ENCODE data around the gene CACNA2D3. TPM values are rescaled to one million over a fixed set of nuclear protein-coding genes. Genes with fewer than 3 reads are reported as not detected.

The CACNA2D3 gene
- polyA plus RNA-seq, 1 donor from 2014 or later, result 26.2 TPM

DNA sequence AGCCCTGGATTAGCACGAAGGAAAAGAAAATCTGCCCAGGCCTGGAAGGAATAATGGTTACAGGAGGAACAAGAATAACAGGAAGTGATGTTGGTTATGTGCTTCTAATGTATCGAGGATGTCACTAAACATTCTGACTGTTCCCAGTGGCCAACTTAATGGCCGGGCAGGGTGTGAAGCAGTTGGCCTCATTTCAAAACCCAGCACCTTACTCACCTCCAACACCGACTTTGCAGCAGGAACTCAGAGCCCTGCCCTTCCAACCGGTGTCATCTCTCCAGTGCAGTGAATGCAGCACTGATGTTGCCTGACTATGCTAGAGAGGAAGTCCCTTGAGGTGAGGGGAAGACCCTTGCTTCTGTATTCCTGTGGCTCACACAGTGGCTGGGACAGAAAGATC is 967.9 kb downstream of the CACNA2D3 start:
- Histone ChIP-seq H3F3A (ENCODE audit: insufficient read depth, low read length, poor library complexity, severe bottlenecking) (no peaks in the 10 kb centered on the region), H3K4me3 (ENCODE audit: low read length) (no peak overlapping the region), H2AFZ (ENCODE audit: low read depth, low read length) (no peak overlapping the region), H3K36me3 (ENCODE audit: insufficient read depth, low read length) (no peaks in the 10 kb centered on the region), H3K4me2 (ENCODE audit: low read length) (no peak overlapping the region), H3K9me3 (ENCODE audit: low read length) (no peaks in the 10 kb centered on the region), H3K9me2 (ENCODE audit: insufficient read depth, low read length) (no peaks in the 10 kb centered on the region), H3K9ac (ENCODE audit: low read length) (no peak overlapping the region), H3K27ac (ENCODE audit: low read length) (no peak overlapping the region), H3K27me3 (ENCODE audit: insufficient read depth, low read depth, low read length) (no peaks in the 10 kb centered on the region), H4K20me1 (ENCODE audit: insufficient read depth) (no peaks in the 10 kb centered on the region), H3K79me2 (replicated peaks; ENCODE audit: insufficient read depth, low read length) (no peaks in the 10 kb centered on the region)
- no peak for TF ChIP-seq EP300 (conservative IDR thresholded peaks at IDR 0.05; ENCODE audit: poor library complexity, severe bottlenecking)

DNA sequence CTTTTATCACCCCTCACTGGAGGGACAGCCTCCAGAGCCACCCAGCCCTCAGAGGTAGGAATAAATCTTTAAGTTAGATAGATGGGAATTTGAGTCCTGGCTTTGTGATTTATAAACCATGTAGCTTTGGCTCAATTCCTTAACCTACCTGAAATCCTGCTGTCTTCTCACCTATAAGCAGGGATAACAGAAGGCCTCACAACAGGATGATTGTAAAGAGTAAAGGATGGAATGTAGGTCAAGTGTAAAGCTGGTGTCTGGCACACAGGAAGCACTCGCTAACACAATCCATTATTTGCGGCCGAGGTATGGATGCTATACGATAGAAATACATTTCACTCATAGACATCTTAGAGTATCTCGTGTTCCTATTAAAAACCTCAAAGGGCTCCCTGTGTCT is 968.4 kb downstream of the CACNA2D3 start:
- Histone ChIP-seq H3K27me3 (ENCODE audit: insufficient read depth, low read depth, low read length) (no peaks in the 10 kb centered on the region), H3K27ac (ENCODE audit: low read length) (no peak overlapping the region), H3K79me2 (replicated peaks; ENCODE audit: insufficient read depth, low read length) (no peaks in the 10 kb centered on the region), H4K20me1 (ENCODE audit: insufficient read depth) (no peaks in the 10 kb centered on the region), H3K4me3 (ENCODE audit: low read length) (no peak overlapping the region), H3F3A (ENCODE audit: insufficient read depth, low read length, poor library complexity, severe bottlenecking) (no peaks in the 10 kb centered on the region), H3K9me2 (ENCODE audit: insufficient read depth, low read length) (no peaks in the 10 kb centered on the region), H3K4me2 (ENCODE audit: low read length) (no peak overlapping the region), H3K36me3 (ENCODE audit: insufficient read depth, low read length) (no peaks in the 10 kb centered on the region), H3K9ac (ENCODE audit: low read length) (no peak overlapping the region), H3K9me3 (ENCODE audit: low read length) (no peaks in the 10 kb centered on the region), H2AFZ (ENCODE audit: low read depth, low read length) (no peak overlapping the region)
- TF ChIP-seq EZH2 (IDR thresholded peaks at IDR 0.05; ENCODE audit: borderline replicate concordance, insufficient read depth, low read length, poor library complexity, severe bottlenecking) (no peak), POLR2AphosphoS5 (IDR thresholded peaks at IDR 0.05) (no peak), RAD21 (conservative IDR thresholded peaks at IDR 0.05) (no peak), MXI1 (conservative IDR thresholded peaks at IDR 0.05; ENCODE audit: poor library complexity, severe bottlenecking) (no peak), SMC3 (conservative IDR thresholded peaks at IDR 0.05; ENCODE audit: poor library complexity) (no peak)
- TF ChIP-seq, protein P1, sequence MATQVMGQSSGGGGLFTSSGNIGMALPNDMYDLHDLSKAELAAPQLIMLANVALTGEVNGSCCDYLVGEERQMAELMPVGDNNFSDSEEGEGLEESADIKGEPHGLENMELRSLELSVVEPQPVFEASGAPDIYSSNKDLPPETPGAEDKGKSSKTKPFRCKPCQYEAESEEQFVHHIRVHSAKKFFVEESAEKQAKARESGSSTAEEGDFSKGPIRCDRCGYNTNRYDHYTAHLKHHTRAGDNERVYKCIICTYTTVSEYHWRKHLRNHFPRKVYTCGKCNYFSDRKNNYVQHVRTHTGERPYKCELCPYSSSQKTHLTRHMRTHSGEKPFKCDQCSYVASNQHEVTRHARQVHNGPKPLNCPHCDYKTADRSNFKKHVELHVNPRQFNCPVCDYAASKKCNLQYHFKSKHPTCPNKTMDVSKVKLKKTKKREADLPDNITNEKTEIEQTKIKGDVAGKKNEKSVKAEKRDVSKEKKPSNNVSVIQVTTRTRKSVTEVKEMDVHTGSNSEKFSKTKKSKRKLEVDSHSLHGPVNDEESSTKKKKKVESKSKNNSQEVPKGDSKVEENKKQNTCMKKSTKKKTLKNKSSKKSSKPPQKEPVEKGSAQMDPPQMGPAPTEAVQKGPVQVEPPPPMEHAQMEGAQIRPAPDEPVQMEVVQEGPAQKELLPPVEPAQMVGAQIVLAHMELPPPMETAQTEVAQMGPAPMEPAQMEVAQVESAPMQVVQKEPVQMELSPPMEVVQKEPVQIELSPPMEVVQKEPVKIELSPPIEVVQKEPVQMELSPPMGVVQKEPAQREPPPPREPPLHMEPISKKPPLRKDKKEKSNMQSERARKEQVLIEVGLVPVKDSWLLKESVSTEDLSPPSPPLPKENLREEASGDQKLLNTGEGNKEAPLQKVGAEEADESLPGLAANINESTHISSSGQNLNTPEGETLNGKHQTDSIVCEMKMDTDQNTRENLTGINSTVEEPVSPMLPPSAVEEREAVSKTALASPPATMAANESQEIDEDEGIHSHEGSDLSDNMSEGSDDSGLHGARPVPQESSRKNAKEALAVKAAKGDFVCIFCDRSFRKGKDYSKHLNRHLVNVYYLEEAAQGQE (IDR thresholded peaks at IDR 0.05; ENCODE audit: borderline replicate concordance), result no peak
- TF ChIP-seq, protein P2, sequence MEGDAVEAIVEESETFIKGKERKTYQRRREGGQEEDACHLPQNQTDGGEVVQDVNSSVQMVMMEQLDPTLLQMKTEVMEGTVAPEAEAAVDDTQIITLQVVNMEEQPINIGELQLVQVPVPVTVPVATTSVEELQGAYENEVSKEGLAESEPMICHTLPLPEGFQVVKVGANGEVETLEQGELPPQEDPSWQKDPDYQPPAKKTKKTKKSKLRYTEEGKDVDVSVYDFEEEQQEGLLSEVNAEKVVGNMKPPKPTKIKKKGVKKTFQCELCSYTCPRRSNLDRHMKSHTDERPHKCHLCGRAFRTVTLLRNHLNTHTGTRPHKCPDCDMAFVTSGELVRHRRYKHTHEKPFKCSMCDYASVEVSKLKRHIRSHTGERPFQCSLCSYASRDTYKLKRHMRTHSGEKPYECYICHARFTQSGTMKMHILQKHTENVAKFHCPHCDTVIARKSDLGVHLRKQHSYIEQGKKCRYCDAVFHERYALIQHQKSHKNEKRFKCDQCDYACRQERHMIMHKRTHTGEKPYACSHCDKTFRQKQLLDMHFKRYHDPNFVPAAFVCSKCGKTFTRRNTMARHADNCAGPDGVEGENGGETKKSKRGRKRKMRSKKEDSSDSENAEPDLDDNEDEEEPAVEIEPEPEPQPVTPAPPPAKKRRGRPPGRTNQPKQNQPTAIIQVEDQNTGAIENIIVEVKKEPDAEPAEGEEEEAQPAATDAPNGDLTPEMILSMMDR (IDR thresholded peaks at IDR 0.05; ENCODE audit: poor library complexity, severe bottlenecking), result no peak

All from neural cell (in vitro differentiated cells).